Sigmoid colon (tissue), 7 donors: ENCODE data around the gene TMEM164. TPM values are rescaled to one million over a fixed set of nuclear protein-coding genes. Genes with fewer than 3 reads are reported as not detected.

Source experiments
- DNase-seq: peaks from one replicate; pipeline ENCODE4 v3.0.0-alpha.2; 2019
- H3K27ac ChIP-seq, 4 donors: fragments of 200-600 bp; sonication (generic); one replicate each; pipeline ENCODE4 v1.5.1; 2016 to 2019; ENCODE audit warnings: mild to moderate bottlenecking in 1 of 4
- H3K27me3 ChIP-seq, 3 donors: fragments of 200-600 bp; sonication (generic); one replicate each; pipeline ENCODE4 v1.5.1; 2019; ENCODE audit warnings: mild to moderate bottlenecking in 1 of 3
- H3K36me3 ChIP-seq, 4 donors: fragments of 200-600 bp; sonication (generic); one replicate each; pipeline ENCODE4 v1.5.1; 2016 to 2019
- H3K4me1 ChIP-seq, 4 donors: fragments of 200-600 bp; sonication (generic); one replicate each; pipeline ENCODE4 v1.5.1; 2017 to 2019
- H3K4me3 ChIP-seq, 4 donors: fragments of 200-600 bp; sonication (generic); one replicate each; pipeline ENCODE4 v1.5.1; 2017 to 2019; ENCODE audit warnings: mild to moderate bottlenecking in 2 of 4, moderate library complexity in 1 of 4
- H3K9me3 ChIP-seq, 4 donors: fragments of 200-600 bp in 3 of 4; sonication (generic) in 3 of 4; one replicate each; pipeline versions ENCODE4 v1.5.1 to v1.6.1; 2013 to 2019
- CTCF ChIP-seq, 4 experiments: fragments of 450-650 bp in 3 of 4; fragments of 200-600 bp in 1 of 4; IDR thresholded peaks; one replicate each; pipeline ENCODE4 v1.5.1; 2016 to 2019; ENCODE audit warnings: antibody characterized with exemption in 4 of 4, mild to moderate bottlenecking in 3 of 4, moderate library complexity in 2 of 4
- EP300 ChIP-seq, 4 donors: sonication (generic); formaldehyde crosslinking; IDR thresholded peaks; one replicate each; pipeline ENCODE4 v1.6.1; 2017; ENCODE audit warnings: antibody characterized with exemption in 4 of 4
- POLR2A ChIP-seq, 2 donors: fragments of 450-650 bp; IDR thresholded peaks; one replicate each; pipeline ENCODE4 v1.6.1; 2016; ENCODE audit warnings: antibody characterized with exemption in 2 of 2, mild to moderate bottlenecking in 2 of 2, moderate library complexity in 2 of 2
- POLR2AphosphoS5 ChIP-seq, 4 donors: sonication (generic); formaldehyde crosslinking; IDR thresholded peaks; one replicate each; pipeline ENCODE4 v1.6.1; 2017; ENCODE audit warnings: antibody characterized with exemption in 4 of 4
- WGBS, 2 donors: extraction: QIAGEN DNeasy Blood & Tissue Kit; methylation state at CpG; one replicate each; pipeline ENCODE4 v1.1.7; 2013; 5-methylcytosine and 5-hydroxymethylcytosine counted together
- intact Hi-C: fragments of 100-400 bp; cut with DNase I; formaldehyde crosslinking; loops from one replicate; pipeline ENCODE4 v1.15.1; 2023
- polyA plus RNA-seq, 3 donors: library from polyadenylated mRNA; stranded (reverse); fragments of 200-250 nt; gene quantifications; one replicate each; pipeline ENCODE4 v1.2.3, GENCODE V29; 2013
- total RNA-seq, 4 donors: library from RNA; depleted of rRNA; stranded (reverse); fragments of >200 nt; gene quantifications; one replicate each; pipeline ENCODE4 v1.1.0, GENCODE V29; 2016
- donor health status: healthy with polysubstance abuse.
- donor health status: Bipolar disorder and iron deficiency.
- donor health status: healthy.

TMEM164 gene
- 10 to 100 TPM in 2 of 4 donors, 1 to 10 TPM in 2; 6.4 to 15.0 (median 10.4) TPM for total RNA-seq
- 10 to 100 TPM; 10.8 to 43.2 (median 13.9) TPM for polyA plus RNA-seq

DNA sequence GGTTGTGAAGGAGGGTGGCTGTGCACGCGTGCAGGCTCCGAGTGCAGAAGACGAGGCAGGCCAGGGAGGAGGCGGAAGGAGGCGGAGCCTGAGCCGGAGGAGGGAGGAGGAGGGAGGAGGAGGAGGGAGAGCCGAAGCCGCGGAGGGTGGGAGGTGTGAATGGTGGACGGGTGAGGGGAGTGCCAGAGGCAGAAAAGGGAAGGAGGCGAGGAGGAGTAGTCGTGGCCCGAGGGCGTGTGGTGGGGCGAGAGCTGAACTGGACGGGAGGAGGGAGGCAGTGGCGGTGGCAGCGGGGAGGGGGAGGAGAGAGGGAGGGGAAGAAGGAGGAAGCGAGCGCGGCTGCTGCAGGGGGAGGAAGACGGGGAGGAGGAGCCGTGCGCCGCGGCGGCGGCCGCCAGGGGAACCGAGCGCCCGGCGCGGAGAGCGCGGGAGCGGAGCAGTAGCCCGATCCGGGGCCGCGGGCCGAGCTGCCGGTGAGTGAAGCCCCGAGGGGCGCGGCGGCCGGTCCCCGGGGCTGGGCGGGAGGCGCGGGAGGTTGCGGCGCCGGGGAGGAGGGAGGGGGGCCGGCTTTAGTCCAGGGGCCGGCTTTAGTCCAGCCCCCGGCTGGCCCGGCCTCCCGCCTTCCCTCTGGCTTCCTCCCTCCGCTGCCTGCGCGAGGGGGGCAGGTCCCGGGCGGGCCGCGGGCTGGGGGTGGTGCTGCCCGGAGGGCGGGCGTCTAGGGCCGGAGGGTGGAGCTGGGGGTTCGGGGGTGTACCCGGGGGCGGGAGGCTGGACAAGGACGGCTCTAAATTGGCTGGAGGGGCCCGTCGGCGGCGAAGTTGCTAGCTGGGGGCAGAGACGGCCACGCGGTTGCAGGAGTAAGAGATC, at the start of gene TMEM164:
Gene TMEM164, plus strand, starts transcription at position 815 of the 867 bp plus-strand sequence. CDS start 661 bp downstream, outside the sequence.
- Histone ChIP-seq H3K27ac (peak within 1 kb of the TSS; percentile 81 to 94 (median 88)), H3K36me3 (no peaks in the 10 kb centered on the region), H3K9me3 (no peaks in the 10 kb centered on the region), H3K27me3 (peaks cover 0 to 4% (median 0%) of the 10 kb centered on the region in 3 donors), H3K4me1 (peaks cover 0 to 24% (median 18%) of the 10 kb centered on the region in 4 donors), H3K4me3 (peak within 1 kb of the TSS; percentile 50 to 69 (median 62))
- intact Hi-C loops: loop anchor here (2.0 to 5.0 kb wide), 3 partner anchors 145 to 465 kb away; partner anchors contain the start of genes AMMECR1 and NXT2
- TF ChIP-seq CTCF (IDR thresholded peaks at IDR 0.05) (peak in 1 of 4 experiments; percentile 21), EP300 (IDR thresholded peaks at IDR 0.05) (no peak), POLR2AphosphoS5 (IDR thresholded peaks at IDR 0.05) (peak in 1 of 4 donors; percentile 42), POLR2A (IDR thresholded peaks at IDR 0.05) (peak in 1 of 2 donors; percentile 25)
- peak; percentile 91 for DNase-seq
- WGBS, 2 donors: 0 to 1% methylated on average over 83 of the region's 83 CpGs

DNA sequence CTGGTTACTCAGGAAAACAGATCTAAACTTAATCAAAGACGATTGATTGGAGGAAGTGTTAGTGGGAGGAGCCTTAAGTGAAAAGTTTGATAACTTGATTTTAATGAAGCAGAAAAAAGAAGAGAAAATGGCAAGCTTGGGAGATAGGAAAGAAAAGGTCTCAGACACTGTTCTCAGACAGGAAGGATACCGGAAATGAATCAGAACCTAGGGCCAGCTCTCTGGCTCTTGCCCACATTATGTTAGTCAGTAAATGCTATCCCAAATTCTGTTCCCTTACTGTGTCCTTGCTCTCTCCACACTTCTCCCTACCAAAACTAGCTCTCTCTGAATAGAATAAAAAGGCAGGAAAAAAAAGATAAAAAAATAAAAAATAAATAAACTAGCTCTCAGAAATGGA, 48.6 kb upstream of the TMEM164 start:
- no peaks in the 10 kb centered on the region for H3K36me3 ChIP-seq
- no peaks in the 10 kb centered on the region for H3K9me3 ChIP-seq
- 89 to 93% methylated on average over 2 of the region's 2 CpGs for WGBS, 2 donors
- no peak for DNase-seq
- H3K4me1 ChIP-seq: no peaks in the 10 kb centered on the region
- H3K27me3 ChIP-seq: no peaks in the 10 kb centered on the region
- no peak overlapping the region for H3K27ac ChIP-seq
- TF ChIP-seq POLR2AphosphoS5 (IDR thresholded peaks at IDR 0.05): no peak
- no peak for TF ChIP-seq CTCF (IDR thresholded peaks at IDR 0.05)
- no peak for TF ChIP-seq EP300 (IDR thresholded peaks at IDR 0.05)
- TF ChIP-seq POLR2A (IDR thresholded peaks at IDR 0.05): no peak
- H3K4me3 ChIP-seq: no peak overlapping the region
- intact Hi-C loops: no loop called here

GRCh38 chrX:109954955-109955354, 48.0 kb upstream of the TMEM164 start:
- TF ChIP-seq CTCF (IDR thresholded peaks at IDR 0.05): no peak
- no peak for TF ChIP-seq EP300 (IDR thresholded peaks at IDR 0.05)
- TF ChIP-seq POLR2AphosphoS5 (IDR thresholded peaks at IDR 0.05): no peak
- no peak for TF ChIP-seq POLR2A (IDR thresholded peaks at IDR 0.05)
- H3K4me3 ChIP-seq: no peak overlapping the region
- H3K36me3 ChIP-seq: no peaks in the 10 kb centered on the region
- no peaks in the 10 kb centered on the region for H3K4me1 ChIP-seq
- H3K9me3 ChIP-seq: no peaks in the 10 kb centered on the region
- no peak for DNase-seq
- no peak overlapping the region for H3K27ac ChIP-seq
- intact Hi-C loops: no loop called here
- 46 to 81% methylated on average over 1 of the region's 1 CpG for WGBS, 2 donors
- H3K27me3 ChIP-seq: no peaks in the 10 kb centered on the region

GRCh38 chrX:109958266-109958665, 44.6 kb upstream of the TMEM164 start:
- no peak for TF ChIP-seq EP300 (IDR thresholded peaks at IDR 0.05)
- no peak for TF ChIP-seq POLR2A (IDR thresholded peaks at IDR 0.05)
- TF ChIP-seq CTCF (IDR thresholded peaks at IDR 0.05): no peak
- TF ChIP-seq POLR2AphosphoS5 (IDR thresholded peaks at IDR 0.05): no peak
- no peak for DNase-seq
- Histone ChIP-seq H3K9me3 (no peaks in the 10 kb centered on the region), H3K27ac (no peak overlapping the region), H3K27me3 (no peaks in the 10 kb centered on the region), H3K4me3 (no peak overlapping the region), H3K36me3 (no peaks in the 10 kb centered on the region), H3K4me1 (no peaks in the 10 kb centered on the region)
- intact Hi-C loops: no loop called here
